HG03460 (cell line): Measurements from ENCODE around the gene ZRANB3.
"Not testable (repeated sequence)": the region's sequence is repeated elsewhere in the genome, so short reads cannot be mapped to it uniquely, and the experiment has no call there.

Experiments used
- ATAC-seq: cut with Tn5 transposase; IDR thresholded peaks from one replicate; pipeline ENCODE4 v1.9.1; 2021; ENCODE audit not compliant: unreplicated experiment

The ZRANB3 gene

DNA sequence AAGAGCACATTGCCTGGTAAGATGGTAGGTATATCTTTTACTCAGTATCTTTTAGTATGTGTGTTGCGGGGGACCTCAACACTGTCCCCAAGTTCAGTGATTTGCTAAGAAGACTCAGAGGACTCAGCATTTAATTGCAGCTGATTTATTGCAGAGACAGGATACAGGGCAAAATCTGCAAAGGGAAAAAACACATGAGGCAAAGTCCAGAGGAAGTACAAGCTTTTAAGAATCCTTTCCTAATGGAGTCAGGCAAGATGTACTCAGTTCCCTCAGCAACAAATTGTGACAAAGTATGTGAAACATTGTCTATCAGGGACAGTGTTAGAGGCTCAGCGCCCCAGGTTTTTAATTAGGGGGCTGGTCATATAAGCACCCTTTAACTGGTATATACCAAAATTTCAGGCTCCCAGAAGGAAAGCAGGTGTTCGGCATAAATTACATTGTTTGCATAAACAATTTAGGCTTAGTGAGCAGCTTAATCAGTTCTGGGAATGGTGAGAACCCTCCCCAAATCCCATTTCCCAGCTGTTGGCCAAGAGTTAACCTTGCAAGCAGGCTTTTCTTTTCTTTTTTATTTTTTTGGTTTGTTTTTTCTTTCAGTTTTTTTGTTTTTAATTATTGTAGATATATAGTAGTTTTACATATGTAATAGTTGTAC, 437.2 kb downstream of the ZRANB3 start:
- no peak for ATAC-seq

DNA sequence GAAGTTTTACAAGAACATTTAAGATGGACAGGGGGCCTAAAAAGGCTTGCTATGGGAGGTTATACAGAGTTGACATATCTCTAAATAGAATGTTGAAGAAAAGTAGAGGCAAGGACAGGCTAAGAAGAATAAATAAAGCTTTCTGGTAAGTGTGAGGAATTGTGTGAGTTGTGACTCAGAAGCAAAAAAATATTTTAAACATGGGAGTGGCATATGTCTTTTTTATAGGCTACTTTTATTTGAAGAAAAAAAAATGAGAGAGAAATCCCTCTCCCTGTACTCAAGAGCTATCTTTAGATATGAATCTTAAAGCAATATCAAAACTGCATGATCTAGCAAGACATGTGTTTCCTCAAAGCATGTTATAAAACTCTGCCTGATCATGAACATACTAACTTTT, 437.8 kb downstream of the ZRANB3 start:
- ATAC-seq: no peak

GRCh38 chr2:135091681-135092080, 439.3 kb downstream of the ZRANB3 start:
- no peak for ATAC-seq

- not testable (repeated sequence) for ATAC-seq
Observed at GRCh38 chr2:135089597-135089996, 441.4 kb downstream of the ZRANB3 start.
